ENCODE data around the gene PSMD14.

- TF ChIP-seq ZSCAN30 (CRISPR knock-in tag; IDR thresholded peaks at IDR 0.05) (no peak), SUZ12 (IDR thresholded peaks at IDR 0.05; ENCODE audit: low read depth, low read length) (no peak), LBX2 (CRISPR knock-in tag; IDR thresholded peaks at IDR 0.05; ENCODE audit: borderline replicate concordance) (no peak)
These were observed 62.8 kb downstream of the PSMD14 start for GRCh38 chr2:161370981-161371380.

Data from HepG2 (cell line).